NT2/D1 (cell line): Measurements from ENCODE around the gene KLHL24.
"Not testable (repeated sequence)": the region's sequence is repeated elsewhere in the genome, so short reads cannot be mapped to it uniquely, and the experiment has no call there.

ENCODE experiments used
- DNase-seq: peaks from one replicate; pipeline ENCODE4 v3.0.0-alpha.2; 2011; ENCODE audit warnings: low read depth, low spot score
- H3K27me3 ChIP-seq: 2 replicates; pipeline ENCODE4 v1.6.0; 2011; ENCODE audit warnings: mild to moderate bottlenecking; ENCODE audit not compliant: insufficient read length, insufficient read depth
- H3K36me3 ChIP-seq: 2 replicates; pipeline ENCODE4 v1.6.1; 2011; ENCODE audit warnings: mild to moderate bottlenecking, low read length, mixed read lengths; ENCODE audit not compliant: insufficient read depth, insufficient read length
- H3K4me1 ChIP-seq: 2 replicates; pipeline ENCODE4 v1.5.1; 2011; ENCODE audit not compliant: insufficient read depth, insufficient read length
- H3K4me3 ChIP-seq: 2 replicates; pipeline ENCODE4 v1.5.1; 2011; ENCODE audit warnings: low read depth; ENCODE audit not compliant: insufficient read length
- H3K9ac ChIP-seq: 2 replicates; pipeline ENCODE4 v1.6.0; 2011; ENCODE audit warnings: low read depth; ENCODE audit not compliant: insufficient read length
- H3K9me3 ChIP-seq: 2 replicates; pipeline ENCODE4 v1.5.1; 2011; ENCODE audit warnings: mild to moderate bottlenecking, low read length; ENCODE audit not compliant: insufficient read depth
- SUZ12 ChIP-seq: IDR thresholded peaks from 2 replicates; pipeline ENCODE4 v1.6.1; 2011; ENCODE audit not compliant: insufficient read length, insufficient read depth; ENCODE audit errors: extremely low read depth
- YY1 ChIP-seq: IDR thresholded peaks from 2 replicates; pipeline ENCODE4 v1.6.1; 2011; ENCODE audit not compliant: insufficient read length, insufficient read depth
- ZNF274 ChIP-seq: IDR thresholded peaks from 2 replicates; pipeline ENCODE4 v1.6.1; 2011; ENCODE audit warnings: mild to moderate bottlenecking, low read depth, low read length

KLHL24 gene

GRCh38 chr3:183653209-183654064, 18.0 kb downstream of the KLHL24 start:
- no peak for DNase-seq
- H3K36me3 ChIP-seq = peaks cover 3% of the 10 kb centered on the region

GRCh38 chr3:183654727-183655126, 19.3 kb downstream of the KLHL24 start:
- DNase-seq = no peak
- no peaks in the 10 kb centered on the region for H3K4me1 ChIP-seq
- H3K4me3 ChIP-seq = no peak overlapping the region
- H3K9me3 ChIP-seq = peaks cover 43% of the 10 kb centered on the region
- H3K27me3 ChIP-seq = no peaks in the 10 kb centered on the region
- peaks cover 3% of the 10 kb centered on the region for H3K36me3 ChIP-seq
- TF ChIP-seq SUZ12 (no peak), YY1 (no peak), ZNF274 (no peak)
- no peak overlapping the region for H3K9ac ChIP-seq

More at GRCh38 chr3:183653209-183654064, 18.0 kb downstream of the KLHL24 start:
- H3K9me3 ChIP-seq = peaks cover 43% of the 10 kb centered on the region
- no peaks in the 10 kb centered on the region for H3K27me3 ChIP-seq
- H3K9ac ChIP-seq = no peak overlapping the region
- no peak overlapping the region for H3K4me3 ChIP-seq
- TF ChIP-seq ZNF274 (no peak), YY1 (no peak), SUZ12 (no peak)
- H3K4me1 ChIP-seq = no peaks in the 10 kb centered on the region

- DNase-seq = no peak
- Histone ChIP-seq H3K27me3 (no peaks in the 10 kb centered on the region), H3K9me3 (peaks cover 1% of the 10 kb centered on the region; the same call in 1 of the 2 replicates), H3K4me3 (no peak overlapping the region), H3K36me3 (peaks cover 8% of the 10 kb centered on the region), H3K9ac (no peak overlapping the region), H3K4me1 (no peaks in the 10 kb centered on the region)
- no peak for TF ChIP-seq SUZ12
Measured at GRCh38 chr3:183662099-183662498, 26.7 kb downstream of the KLHL24 start.

DNA sequence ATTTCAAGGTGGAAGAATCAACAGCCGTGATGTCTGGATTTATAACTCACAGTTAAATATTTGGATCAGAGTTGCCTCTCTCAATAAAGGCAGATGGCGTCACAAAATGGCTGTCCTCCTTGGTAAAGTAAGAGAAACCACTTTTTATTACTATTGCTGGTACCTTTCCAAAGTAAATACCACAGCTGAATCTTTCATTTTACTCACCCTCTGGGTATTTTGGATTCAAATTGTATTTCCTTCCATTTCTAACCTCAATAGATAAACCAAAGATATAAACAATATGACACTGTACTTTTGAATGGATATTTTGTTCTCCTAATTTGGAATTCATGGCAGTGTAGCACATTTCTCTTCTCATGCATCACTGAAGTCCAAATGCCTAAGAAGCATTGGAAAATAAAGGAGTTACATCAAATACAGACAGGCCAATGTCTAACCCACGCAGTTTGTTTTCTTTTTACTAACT, 29.5 kb downstream of the KLHL24 start:
- H3K36me3 ChIP-seq = peaks cover 11% of the 10 kb centered on the region
- no peak overlapping the region for H3K9ac ChIP-seq
- no peak overlapping the region for H3K4me3 ChIP-seq
- TF ChIP-seq YY1 = no peak
- peaks cover 6% of the 10 kb centered on the region; the same call in 1 of the 2 replicates for H3K9me3 ChIP-seq
- H3K27me3 ChIP-seq = no peaks in the 10 kb centered on the region
- no peaks in the 10 kb centered on the region for H3K4me1 ChIP-seq
- no peak for DNase-seq

DNA sequence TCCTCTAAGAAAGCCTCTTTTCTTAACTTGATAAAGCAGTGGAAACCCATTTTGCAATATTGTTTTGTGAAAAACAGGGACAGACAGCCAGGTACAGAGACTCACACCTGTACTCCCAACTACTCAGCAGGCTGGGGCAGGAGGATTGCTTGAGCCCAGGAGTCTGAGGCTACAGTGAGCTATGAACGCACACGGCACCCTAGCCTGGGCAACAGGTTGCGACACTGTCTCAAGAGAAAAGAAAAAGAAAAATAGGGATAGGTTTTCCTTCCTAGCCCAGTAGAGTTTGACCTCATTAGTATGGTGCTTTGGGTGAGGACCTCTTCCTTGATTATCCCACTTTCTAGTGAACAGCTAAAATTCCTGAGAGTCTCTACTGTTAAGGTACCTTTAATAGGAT, 44.6 kb downstream of the KLHL24 start:
- DNase-seq = no peak
- Histone ChIP-seq H3K4me1 (no peaks in the 10 kb centered on the region), H3K4me3 (no peak overlapping the region), H3K36me3 (peaks cover 2% of the 10 kb centered on the region), H3K9me3 (no peaks in the 10 kb centered on the region), H3K27me3 (no peaks in the 10 kb centered on the region), H3K9ac (no peak overlapping the region)
- TF ChIP-seq SUZ12 (no peak), ZNF274 (no peak), YY1 (no peak)

DNA sequence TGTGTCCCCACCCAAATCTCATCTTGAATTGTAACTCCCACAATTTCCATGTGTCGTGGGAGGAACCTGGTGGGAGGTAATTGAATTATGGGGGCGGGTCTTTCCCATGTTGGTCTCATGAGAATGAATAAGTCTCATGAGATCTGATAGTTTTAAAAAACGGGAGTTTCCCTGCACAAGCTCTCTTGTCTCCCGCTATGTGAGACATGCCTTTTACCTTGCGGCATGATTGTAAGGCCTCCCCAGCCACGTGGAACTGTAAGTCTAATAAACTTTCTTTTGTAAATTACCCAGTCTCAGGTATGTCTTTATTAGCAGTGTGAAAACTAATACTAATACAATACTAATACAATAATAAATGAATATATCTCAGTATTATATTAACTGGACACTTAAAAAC, 52.3 kb downstream of the KLHL24 start:
- Histone ChIP-seq H3K4me1 (peaks cover 3% of the 10 kb centered on the region), H3K27me3 (no peaks in the 10 kb centered on the region), H3K9ac (no peak overlapping the region), H3K4me3 (no peak overlapping the region), H3K36me3 (no peaks in the 10 kb centered on the region), H3K9me3 (no peaks in the 10 kb centered on the region)
- TF ChIP-seq ZNF274 (no peak), SUZ12 (no peak), YY1 (no peak)
- DNase-seq = no peak

GRCh38 chr3:183688874-183689273, 53.5 kb downstream of the KLHL24 start:
- no peak for DNase-seq
- no peaks in the 10 kb centered on the region for H3K27me3 ChIP-seq
- no peak overlapping the region for H3K9ac ChIP-seq
- no peaks in the 10 kb centered on the region for H3K9me3 ChIP-seq
- H3K36me3 ChIP-seq = no peaks in the 10 kb centered on the region
- TF ChIP-seq SUZ12 = no peak
- no peak for TF ChIP-seq ZNF274
- no peak for TF ChIP-seq YY1
- H3K4me3 ChIP-seq = no peak overlapping the region
- H3K4me1 ChIP-seq = peaks cover 3% of the 10 kb centered on the region

DNA sequence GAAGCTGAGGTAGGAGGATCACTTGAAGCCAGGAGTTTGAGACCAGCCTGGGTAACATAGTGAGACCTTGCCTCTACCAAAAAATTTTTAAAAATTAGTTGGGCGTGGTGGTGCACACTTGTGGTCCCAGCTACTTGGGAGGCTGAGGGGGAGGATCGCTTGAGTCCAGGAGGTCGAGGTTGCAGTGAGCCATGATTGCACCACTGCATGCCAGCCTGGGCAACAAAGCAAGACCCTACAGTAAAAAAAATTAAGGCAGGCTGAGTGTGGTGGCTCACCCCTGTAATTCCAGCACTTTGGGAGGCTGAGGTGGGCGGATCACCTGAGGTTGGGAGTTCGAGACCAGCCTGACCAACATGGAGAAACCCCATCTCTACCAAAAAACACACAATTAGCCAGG, 54.2 kb downstream of the KLHL24 start:
- H3K4me1 ChIP-seq, H3K9ac ChIP-seq, H3K36me3 ChIP-seq, H3K27me3 ChIP-seq, H3K9me3 ChIP-seq, H3K4me3 ChIP-seq, DNase-seq: not testable (repeated sequence)
